Measurements from ENCODE around the gene FKBP1A.
"Not testable (repeated sequence)": the region's sequence is repeated elsewhere in the genome, so short reads cannot be mapped to it uniquely, and the experiment has no call there.

FKBP1A gene

DNA sequence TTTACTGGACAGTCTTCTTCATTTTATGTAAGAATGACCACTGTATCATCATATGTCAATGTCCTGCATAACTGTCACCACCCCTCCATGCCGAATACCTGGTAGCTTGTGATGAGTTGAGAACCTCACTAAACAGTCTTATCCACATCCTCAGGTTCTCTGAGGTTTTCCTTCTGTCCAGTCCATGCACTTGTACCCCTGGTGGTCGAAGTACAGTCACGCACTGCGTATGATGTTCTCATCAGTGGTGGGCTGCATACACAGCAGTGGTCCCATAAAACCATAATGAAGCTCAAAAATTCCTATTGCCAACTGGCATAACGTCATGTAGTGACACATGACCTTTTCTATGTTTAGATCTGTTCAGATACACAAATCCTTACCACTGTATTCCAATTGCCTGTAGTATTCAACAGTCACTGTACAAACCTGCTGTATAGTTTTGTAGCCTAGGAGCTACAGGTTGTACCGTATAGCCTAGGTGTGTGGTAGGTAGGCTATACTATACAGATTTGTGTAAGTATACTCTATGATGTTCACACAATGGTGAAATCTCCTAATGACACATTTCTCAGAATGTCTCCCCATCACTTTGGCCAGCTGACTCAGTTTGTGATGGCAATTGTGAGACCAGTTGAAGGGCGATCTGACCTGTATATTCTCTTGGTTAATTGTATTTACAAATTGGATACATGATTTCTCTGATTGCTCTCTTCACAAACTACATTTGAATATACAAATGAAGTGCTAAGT lies 32.6 kb downstream of the FKBP1A start:
- no peak for DNase-seq

DNA sequence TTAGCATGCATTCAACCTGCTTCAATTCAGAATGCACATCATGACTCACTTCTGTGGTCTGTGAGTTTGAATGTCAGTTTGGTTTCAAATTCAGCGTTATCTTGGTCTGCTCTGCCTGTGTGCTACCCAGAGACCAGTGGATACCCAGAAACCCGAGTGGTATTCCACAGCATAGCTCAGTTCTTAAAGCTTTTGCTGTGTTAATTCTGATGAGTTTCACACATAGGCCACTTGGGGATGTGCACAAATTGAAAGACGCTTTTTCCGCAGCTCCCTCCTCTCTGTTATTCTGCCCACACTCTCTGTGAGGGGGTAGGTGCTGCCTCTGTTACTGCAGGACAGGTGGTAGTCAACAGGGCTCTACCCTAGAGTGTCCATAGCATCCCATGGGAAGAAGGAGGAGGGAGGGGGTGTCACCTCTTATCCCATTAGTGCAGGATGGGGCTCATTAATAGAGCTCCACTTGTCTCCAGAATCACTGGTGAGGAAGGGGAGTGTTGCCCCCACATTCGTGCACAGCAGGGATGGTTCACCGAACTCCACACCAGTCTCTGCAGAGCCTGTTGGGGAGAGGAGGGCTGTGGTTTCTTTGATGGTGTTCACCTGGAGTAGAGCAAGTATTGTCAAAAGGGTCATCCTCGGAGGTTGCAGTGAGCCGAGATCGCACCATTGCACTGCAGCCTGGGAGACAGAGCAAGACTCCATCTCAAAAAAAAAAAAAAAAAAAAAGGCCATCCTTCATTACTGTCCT lies 34.8 kb downstream of the FKBP1A start:
- DNase-seq: no peak

DNA sequence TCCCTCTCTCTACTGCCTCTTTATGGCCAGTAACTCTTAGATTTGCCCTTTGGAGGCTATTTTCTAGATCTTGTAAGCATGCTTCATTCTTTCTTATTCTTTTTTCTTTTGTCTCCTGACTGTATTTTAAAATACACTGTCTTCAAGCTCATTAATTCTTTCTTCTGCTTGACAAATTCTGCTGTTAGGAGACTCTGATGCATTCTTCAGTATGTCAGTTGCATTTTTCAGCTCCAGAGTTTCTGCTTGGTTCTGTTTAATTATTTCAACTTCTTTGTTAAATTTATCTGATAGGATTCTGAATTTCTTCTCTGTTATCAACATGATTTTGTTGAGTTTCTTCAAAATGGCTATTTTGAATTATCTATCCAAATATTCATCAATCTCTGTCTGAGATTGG lies 38.9 kb downstream of the FKBP1A start:
- DNase-seq: no peak

DNA sequence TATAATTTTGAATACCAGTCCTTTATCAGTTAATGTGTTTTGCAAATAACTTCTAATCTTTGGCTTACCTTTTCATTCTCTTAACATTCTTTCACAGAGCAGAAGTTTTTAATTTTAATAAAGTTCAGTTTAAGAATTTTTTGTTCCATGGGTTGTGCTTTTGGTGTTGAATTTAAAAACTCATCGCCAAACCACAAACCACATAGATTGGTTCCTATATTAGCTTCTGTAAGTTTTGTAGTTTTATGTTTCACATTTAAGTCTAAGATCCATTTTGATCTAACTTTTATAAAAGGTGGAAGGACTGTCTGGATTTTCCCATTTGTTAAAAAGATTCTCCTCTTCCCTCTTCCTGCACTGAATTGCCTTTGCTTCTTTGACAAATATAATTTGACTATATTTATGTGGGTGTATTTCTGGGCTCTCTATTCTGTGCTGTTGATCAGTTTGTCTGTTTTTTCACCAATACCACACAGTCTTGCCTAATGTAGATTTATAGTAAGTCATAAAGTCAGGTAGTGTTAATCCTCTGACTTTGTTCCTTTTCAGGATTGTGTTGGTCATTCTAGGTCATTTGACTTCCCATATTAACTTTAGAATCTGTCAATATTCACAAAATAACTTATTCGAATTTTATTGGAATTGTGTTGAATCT lies 46.4 kb downstream of the FKBP1A start:
- DNase-seq: no peak

DNA sequence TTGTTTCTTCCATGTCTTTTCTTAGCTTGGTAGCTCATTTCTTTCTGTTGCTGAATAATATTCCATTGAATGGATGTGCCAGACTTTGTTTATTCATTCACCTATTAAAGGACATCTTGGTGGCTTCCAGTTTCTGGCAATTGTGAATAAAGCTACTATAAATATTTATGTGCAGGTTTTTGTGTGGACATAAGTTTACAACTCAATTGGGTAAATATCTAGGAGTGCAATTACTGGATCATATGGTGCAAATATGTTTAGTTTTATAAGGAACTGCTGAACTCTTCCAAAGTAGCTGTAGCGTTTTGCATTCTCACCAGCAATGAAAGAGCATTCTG lies 47.1 kb downstream of the FKBP1A start:
- no peak for DNase-seq

DNA sequence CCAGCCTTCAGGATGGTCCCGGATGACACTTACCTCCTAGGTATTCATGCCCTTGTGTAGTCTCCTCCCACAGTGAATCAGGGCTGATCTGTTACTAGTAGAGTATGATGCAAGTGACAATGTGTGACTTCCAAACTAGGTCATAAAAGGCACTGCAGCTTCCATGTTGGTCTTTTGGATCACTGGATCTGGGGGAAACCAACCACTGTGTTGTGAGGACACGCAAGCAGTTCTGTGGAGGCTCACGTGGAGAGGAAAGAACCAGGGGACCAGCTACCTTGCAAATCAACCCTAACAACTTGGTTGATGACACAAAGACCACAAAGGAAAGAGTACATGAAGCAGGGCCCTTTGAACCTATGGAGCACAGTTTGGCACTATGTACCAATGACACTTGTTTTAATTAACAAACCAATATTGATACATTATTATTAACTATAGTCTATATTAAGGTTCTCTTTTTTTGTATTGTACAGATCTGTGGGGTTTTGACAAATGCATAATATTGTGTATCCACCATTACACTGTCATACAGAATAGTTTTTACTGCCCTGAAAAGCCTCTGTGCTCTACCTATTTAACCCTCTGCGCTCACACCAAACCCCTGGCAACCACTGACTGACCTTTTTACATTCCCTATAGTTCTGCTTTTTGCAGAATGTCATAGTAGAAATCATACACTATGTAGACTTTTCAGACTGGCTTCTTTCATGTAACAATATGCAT lies 47.7 kb downstream of the FKBP1A start:
- no peak for DNase-seq

DNA sequence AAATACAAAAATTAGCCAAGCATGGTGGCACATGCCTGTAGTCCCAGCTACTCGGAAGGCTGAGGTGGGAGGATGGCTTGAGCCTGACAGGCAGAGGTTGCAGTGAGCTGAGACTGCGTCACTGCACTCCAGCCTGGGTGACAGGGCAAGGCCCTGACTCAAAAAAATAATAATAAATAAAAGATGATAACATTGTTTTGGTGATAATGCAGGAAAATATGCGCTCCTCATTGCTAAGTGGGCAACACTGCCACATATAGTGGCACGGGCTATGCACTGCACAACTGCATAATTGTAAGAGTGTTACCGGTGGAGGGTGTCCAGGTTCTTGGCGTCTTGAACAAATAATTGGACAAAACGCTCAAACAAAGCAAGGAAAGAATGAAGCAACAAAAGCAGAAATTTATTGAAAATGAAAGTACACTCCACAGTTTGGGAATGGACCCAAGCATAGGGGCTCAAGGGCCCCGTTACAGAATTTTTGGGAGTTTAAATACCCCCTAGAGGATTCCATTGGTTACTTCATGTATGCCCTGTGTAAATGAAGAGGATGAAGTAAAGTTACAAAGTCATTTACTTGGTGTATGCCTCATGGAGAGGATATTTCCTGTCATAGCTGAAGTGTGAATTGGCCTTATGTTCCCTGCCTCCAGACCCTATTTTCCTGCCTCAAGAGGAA lies 49.3 kb downstream of the FKBP1A start:
- not testable (repeated sequence) for DNase-seq

DNA sequence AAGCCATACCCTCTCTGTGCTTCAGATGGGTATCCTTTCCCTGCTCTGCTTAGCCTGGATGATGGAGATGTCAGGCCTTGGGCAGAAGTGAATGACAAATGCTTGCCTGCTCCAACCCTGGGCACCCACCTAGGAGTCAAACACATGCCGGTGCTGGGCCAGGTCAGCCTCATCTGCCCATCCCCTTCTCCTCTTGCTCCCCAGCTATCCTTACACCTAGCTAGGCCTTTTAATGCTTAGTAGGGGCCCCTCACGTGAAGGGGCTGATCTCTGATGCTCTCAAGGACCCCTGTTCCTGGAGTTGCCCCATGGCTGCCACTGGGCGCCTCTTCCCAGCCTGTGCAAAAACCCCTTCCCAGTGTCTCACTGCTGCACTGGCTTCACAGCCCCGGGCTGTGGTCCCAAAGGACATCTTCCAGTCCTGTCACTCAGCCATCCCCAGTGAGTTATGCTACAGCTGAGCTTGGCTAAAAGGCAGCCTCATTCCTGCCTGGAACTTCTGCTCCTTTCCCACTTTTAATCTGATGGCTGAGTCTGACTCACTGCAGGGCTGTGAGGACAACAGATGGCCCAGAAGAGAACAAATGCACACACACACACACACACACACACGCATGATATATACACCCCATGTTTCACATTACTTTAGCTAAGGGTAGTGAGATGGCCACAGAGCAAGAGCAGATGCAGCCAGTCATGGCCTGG lies 51.1 kb downstream of the FKBP1A start:
- no peak for DNase-seq

DNA sequence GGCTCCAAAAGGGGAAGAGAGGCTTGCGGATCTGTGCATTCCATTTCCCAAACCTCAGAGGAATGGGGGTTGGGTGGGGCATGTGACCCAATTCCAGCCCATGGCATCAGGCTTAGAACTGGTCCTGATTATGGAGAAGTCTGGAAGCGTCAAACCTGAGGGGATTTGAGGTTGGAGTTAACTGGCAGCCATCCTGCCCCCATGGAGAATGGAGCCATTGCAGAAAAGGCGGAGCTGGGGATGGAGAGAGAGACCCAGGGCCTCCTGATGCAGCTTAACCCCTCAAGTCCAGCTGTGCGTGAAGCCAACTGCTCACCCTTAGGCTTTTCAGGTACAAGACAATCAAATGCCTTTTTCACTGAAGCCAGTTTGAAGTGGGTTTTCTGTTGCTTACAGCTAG lies 54.1 kb downstream of the FKBP1A start:
- DNase-seq: no peak

DNA sequence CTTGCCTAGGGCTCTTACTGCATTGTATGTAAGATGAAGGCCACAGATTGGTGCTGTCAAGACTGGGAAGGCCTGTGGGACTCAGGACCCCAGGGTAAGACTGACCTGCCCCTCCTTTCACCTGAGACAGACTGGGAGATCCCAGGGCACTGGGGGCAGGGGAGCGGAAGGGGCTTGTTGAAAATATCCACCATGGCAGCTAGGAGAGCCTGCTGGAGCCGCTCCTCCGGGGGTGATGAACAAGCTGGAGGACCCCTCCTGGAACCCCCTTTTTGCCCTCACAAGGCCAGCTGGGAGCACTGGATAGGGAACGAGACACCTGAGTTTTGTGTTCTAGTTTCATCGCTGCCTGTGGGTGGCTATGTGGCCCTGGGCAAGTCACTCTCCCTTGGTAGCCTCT lies 54.8 kb downstream of the FKBP1A start:
- no peak for DNase-seq

DNA sequence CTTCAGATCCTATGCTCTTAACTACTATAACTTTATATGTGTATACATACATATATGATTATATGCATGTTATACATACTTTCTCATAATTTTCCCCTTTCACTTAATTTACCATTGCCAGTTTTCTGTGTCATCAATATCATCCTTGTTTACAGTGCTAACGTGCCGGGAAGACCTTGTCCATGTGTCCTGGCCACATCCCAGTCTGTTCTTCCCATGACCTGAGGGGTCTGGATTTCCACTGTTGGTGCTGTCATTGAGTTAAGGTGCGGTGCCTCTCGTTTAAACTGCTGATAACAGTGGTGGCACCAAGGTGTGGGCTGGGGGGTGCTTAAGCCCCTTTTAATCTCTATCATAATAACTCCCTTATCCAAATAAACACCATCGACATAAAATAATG lies 55.4 kb downstream of the FKBP1A start:
- no peak for DNase-seq

DNA sequence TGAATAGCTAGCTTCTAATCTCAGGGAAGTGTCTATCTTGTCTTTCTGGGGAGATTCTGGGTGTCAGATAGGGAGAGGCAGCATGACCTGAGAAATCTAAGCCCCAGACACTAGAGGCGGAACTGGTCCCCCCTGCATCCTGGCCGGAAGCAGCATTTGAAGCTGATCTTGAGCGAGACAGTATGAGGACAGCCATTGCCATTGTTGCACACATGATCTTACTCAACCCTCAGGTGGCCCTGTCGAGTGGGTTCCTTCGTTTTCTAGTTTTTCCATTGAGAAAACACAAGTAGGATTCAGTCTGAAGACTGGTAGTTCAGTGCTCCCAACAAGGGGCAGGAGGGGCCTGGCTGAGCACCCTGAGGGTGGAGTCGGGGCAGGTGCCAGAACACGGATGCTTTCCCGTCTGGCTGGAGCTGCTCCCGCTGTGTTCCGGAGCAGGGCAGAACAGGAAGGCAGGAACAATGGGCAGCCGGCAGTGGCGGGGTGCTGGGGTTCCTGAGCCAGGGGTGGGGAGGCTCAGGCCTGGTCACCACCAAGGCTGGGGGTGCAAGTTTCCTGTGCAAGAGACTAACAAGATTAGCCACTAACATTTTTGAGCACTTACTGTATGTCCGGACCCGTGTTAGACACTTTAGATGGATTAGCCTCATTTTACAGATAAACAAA lies 56.0 kb downstream of the FKBP1A start:
- DNase-seq: no peak

DNA sequence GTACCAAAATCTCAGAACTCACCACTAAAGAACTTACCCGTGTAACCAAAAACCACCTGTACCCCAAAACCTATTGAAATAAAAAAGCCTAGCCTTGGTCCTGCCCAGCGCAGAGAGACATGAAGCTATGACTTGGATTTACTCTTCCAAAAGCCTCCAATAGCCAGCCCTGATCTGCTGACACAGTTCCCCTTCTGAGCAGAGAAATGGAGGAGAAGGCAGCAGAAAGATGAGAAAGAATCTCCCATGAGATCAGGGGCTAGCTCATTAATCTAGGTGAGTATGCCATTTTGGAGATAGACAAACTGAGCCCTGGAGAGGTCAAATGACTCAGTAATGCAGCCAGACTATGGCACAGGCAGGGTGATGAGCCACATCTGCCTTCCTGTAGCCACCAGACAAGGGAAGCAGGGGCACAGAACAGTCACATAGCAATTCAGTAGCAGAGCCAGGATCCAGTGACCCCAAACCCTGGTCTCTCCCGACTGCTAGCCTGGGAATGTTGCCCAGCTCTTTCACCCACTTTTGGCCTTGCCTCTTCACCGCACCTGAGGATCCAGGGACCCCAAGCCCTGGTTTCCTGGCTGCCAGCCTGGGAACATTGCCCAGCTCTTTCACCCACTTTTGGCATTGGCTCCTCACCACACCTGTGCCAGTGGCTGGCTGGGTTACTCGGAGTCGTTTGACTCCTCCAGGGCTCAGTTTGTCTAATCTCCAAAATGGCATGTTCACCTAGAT lies 56.7 kb downstream of the FKBP1A start:
- no peak for DNase-seq

DNA sequence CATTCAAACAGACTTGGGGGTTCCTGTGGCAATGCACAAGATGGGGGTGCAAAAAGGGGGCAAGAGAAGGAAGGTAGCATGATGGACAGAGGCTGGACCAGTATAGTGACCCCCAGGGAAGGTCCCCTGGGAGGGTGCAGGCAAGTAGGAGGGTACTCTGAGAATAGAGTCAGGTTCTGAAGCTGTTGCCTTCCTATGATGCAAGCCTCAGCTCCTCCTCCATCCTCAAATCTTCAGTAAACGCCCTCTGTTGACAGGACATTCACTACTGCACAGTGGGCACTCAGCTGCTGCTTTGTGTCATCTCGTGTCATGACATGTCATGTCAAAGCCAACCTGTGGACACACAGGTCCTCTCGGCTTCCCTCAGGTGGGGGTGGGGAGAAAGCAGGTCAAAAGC lies 58.1 kb downstream of the FKBP1A start:
- DNase-seq: no peak

DNA sequence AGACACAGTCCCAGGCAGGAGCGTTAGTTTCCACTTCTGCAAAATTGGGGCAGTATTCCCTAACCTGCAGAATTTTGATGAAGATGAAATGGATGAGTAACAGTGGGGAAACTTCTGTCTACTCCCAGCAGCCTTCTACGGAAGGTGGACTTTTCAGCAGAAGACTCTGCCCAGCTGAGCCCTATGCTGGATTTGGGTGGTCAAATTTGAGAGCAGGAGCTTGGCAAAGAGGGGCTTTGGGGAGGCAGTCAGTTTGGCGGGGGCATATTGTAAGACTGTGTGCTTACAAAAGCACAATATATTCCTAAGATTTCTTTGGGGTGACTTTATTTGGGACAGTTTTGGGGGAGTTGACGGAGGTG lies 58.5 kb downstream of the FKBP1A start:
- DNase-seq: no peak

DNA sequence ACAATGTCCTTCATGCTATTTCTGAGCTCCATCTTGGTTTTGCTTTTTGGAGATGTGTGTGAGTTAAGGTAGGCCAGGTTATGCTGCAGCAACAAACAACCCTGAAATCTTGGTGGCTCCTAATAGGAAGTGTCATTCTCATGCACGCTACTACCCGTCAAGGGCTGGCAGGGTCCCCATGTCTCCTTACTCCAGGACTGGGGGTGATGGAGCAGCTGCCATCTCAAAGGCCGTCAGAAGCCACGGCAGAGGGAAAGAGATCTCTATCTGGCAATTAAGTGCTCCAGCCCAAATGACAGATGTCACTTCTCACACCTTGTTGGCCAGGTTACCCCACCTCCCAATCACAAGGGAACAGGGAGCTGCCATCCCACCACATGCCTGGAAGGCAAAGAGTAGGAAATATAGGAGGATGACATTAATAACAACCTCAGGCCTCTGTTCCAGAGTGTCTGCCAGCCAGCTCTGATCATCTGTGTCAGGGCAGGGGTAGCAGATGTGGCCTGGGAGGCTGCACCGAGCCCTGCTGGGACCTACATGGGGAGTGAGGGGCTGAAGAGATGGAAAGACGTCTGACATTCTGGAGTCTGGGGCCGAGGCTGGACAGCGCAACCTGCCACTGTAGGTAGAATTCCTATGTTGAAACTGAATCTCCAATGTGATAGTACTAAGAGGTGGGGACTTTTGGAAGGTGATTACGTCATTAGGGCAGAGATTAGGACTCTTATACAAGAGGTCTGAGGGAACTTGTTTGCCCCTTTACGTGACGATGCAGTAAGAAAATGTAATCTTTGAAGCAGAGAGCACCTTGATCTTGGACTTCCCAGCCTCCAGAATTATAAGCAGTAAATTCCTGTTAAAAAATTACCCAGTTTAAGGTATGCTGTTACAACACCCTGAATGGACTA lies 59.1 kb downstream of the FKBP1A start:
- DNase-seq: no peak

DNA sequence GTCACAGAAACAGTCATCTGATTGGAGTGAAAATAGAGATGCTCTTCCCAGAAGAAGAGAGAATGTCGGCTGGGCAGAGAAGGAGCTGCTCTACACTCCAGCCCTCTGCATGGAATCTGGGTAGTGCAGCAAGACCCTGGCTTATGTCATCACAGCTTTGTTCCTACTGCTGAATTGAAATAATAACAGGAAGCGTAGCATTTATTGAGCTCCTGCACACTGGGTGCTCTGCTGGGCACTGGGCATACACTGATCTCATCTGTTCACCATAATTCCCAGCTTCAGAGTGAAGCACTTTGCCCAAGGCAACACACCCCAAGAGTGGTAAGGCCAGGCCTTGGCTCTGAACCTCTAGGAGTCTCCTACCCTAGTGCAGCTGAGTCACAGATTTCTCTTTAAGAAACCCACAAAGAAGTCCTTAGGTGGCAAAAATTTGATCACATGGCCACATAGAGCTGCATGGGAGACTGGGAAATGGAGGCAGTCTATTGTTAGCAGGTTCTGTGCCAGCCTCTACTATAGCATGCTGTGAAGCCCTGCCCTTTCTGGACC lies 60.0 kb downstream of the FKBP1A start:
- DNase-seq: no peak

DNA sequence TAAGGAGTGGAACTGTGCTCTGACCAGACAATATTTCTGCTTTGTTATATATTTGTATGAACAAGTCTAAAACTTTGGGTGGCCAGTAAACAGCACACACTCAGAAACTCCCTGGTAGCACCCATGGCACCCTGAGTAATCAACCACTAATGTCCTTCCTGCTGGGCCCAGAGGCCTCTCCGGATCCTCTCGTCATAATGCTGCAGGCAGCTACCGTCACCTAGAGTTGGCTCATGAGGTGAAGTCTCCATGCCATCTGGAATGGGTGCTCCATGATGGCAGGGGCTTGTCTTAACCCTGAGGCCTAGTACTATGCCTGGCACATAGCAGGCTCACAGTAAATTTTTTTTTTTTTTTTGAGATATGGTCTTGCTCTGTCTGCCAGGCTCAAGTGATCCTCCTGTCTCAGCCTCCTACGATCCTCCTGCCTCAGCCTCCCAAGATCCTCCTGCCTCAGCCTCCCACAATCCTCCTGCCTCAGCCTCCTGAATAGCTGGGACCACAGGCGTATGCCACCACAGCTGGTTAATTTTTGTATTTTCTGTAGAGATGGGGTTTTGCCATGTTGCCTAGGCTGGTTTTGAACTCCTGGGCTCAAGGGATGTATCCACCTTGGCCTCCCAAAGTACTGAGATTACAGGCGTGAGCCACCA lies 60.9 kb downstream of the FKBP1A start:
- DNase-seq: no peak

DNA sequence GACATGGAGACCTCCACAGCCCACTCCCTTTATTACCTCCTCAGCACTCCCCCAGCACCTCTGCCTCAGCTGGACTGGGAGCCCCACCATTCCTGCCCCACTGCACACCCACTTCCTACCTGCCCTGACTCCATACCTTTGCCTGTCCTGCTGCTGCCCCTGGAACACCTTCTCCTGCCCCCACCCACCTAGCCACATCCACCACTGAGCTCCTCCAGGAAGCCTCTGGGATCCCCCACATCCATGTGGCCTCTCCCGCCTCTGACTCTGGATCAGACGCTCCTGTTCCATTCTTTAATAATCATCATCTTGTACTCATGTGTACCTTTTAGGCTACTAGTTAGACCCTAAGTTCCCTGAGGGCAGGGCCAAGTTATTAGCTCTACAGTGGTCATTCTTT lies 61.8 kb downstream of the FKBP1A start:
- DNase-seq: no peak
